SH-SY5Y (cell line): ENCODE measurements around the gene MRPS22.

Experiments used
- GATA2 ChIP-seq: IDR thresholded peaks from 2 replicates; pipeline ENCODE4 v1.6.1; 2011; ENCODE audit warnings: mild to moderate bottlenecking, low read depth, low read length
- GATA3 ChIP-seq: IDR thresholded peaks from 2 replicates; pipeline ENCODE4 v1.6.1; 2011; ENCODE audit warnings: low read depth, mild to moderate bottlenecking, low read length, moderate library complexity

- TF ChIP-seq GATA2: no peak
- TF ChIP-seq GATA3: no peak
Measured at GRCh38 chr3:139328356-139328755, 15.5 kb upstream of the MRPS22 start.
